K562 (cell line): ENCODE measurements around the gene DUS1L. TPM values are rescaled to one million over a fixed set of nuclear protein-coding genes. Genes with fewer than 3 reads are reported as not detected.

Experiments
- ATAC-seq: fragments of 200-7000 bp; cut with Tn5 transposase; 3 replicates; pipeline ENCODE4 v1.9.1; 2020; ENCODE audit warnings: moderate library complexity
- BruUV-seq: library from RNA; stranded (reverse); fragments of 400-500 nt; replicated peaks from 2 replicates; lab custom pipeline; 2021; lab: Mats Ljungman, UMichigan
- CTCF ChIA-PET: fragments of 300-600 bp; formaldehyde crosslinking; extraction: SDS; loops from one replicate; lab custom pipeline; 2021; ENCODE audit warnings: low intra/inter-chr PET ratio; lab: Yijun Ruan, JAX
- POLR2A ChIA-PET: fragments of 300-600, 350-650 bp; sonication (Branson Sonifier 250); formaldehyde crosslinking; extraction: SDS; loops from one replicate; lab custom pipeline; 2021; ENCODE audit warnings: antibody characterized with exemption, inconsistent platforms; lab: Yijun Ruan, JAX
- DNase-seq, 4 experiments: peaks; one replicate each; pipeline versions ENCODE4 v3.0.0 to v3.0.0-alpha.2; 2011 to 2018; ENCODE audit warnings: low spot score in 3 of 4, mixed read lengths in 3 of 4; ENCODE audit errors: extremely low read depth in 1 of 4
- FAIRE-seq: peaks from 2 replicates; lab custom pipeline; 2011; peaks lifted over from hg19 to GRCh38; lab: Jason Lieb, UNC
- H2AFZ ChIP-seq: 2 replicates; pipeline ENCODE4 v1.6.0; 2011; ENCODE audit warnings: low read depth, low read length, control low read depth, inconsistent platforms
- H3K27ac ChIP-seq: fragments of 200-600 bp; 3 replicates; pipeline ENCODE4 v1.8.0; 2011; ENCODE audit warnings: low read depth, mild to moderate bottlenecking, control low read depth, inconsistent platforms, low read length, moderate library complexity, mixed read lengths; ENCODE audit errors: extremely low read depth
- H3K27me3 ChIP-seq, 2 experiments: fragments of 300-600 bp in 1 of 2; 2 replicates in 1 of 2; 3 replicates in 1 of 2; pipeline versions ENCODE4 v1.6.0 to v1.8.0; 2011; ENCODE audit warnings: inconsistent platforms in 2 of 2, low read length in 2 of 2, mild to moderate bottlenecking in 1 of 2, mixed read lengths in 1 of 2, moderate library complexity in 1 of 2; ENCODE audit not compliant: control insufficient read depth in 2 of 2, insufficient read depth in 2 of 2
- H3K36me3 ChIP-seq: fragments of 300-600 bp; 3 replicates; pipeline ENCODE4 v1.8.0; 2011; ENCODE audit warnings: mild to moderate bottlenecking, low read length, inconsistent platforms; ENCODE audit not compliant: control insufficient read depth, insufficient read depth
- H3K4me1 ChIP-seq, 2 experiments: fragments of 200-600 bp in 1 of 2; replicated peaks in 1 of 2; 2 replicates in 1 of 2; 3 replicates in 1 of 2; pipeline versions ENCODE4 v1.5.1 to v1.8.0; 2011; ENCODE audit warnings: inconsistent platforms in 2 of 2, low read length in 2 of 2, mild to moderate bottlenecking in 1 of 2, mixed read lengths in 1 of 2, moderate library complexity in 1 of 2; ENCODE audit not compliant: control insufficient read depth in 2 of 2, insufficient read depth in 2 of 2
- H3K4me2 ChIP-seq: 2 replicates; pipeline ENCODE4 v1.6.1; 2011; ENCODE audit warnings: low read length, control low read depth, inconsistent platforms, mixed read lengths; ENCODE audit not compliant: insufficient read depth
- H3K4me3 ChIP-seq: fragments of 200-600 bp; sonication (generic), shearing (Covaris generic); 2 replicates; pipeline ENCODE4 v1.5.1; 2016; ENCODE audit warnings: control low read depth, inconsistent platforms
- H3K79me2 ChIP-seq: fragments of 200-600 bp; 3 replicates; pipeline ENCODE4 v1.8.0; 2011; ENCODE audit warnings: low read length, inconsistent platforms; ENCODE audit not compliant: control insufficient read depth, insufficient read depth
- H3K9ac ChIP-seq, 2 experiments: 2 replicates each; pipeline versions ENCODE4 v1.6.0 to v1.6.1; 2011; ENCODE audit warnings: low read depth in 2 of 2, low read length in 2 of 2, control low read depth in 1 of 2, inconsistent platforms in 1 of 2, mild to moderate bottlenecking in 1 of 2, mixed read lengths in 1 of 2; ENCODE audit not compliant: insufficient read depth in 1 of 2
- H3K9me1 ChIP-seq: one replicate; pipeline ENCODE4 v1.6.0; 2011; ENCODE audit warnings: inconsistent platforms, mild to moderate bottlenecking, low read length, moderate library complexity; ENCODE audit not compliant: control insufficient read depth, insufficient read depth
- H3K9me3 ChIP-seq: replicated peaks from 2 replicates; pipeline ENCODE4 v1.5.1; 2011; ENCODE audit warnings: low read depth, low read length, inconsistent platforms; ENCODE audit not compliant: control insufficient read depth, insufficient read depth
- H4K20me1 ChIP-seq: replicated peaks from 2 replicates; pipeline ENCODE4 v1.6.1; 2011; ENCODE audit warnings: low read length, inconsistent platforms, mixed read lengths; ENCODE audit not compliant: control insufficient read depth, insufficient read depth
- COPS2 ChIP-seq: fragments of 450-650 bp; conservative IDR thresholded peaks from 2 replicates; pipeline ENCODE4 v1.6.1; 2016; ENCODE audit warnings: mild to moderate bottlenecking, moderate library complexity
- FOSL1 ChIP-seq: fragments of 200-800 bp; sonication (Bioruptor generic); conservative IDR thresholded peaks from 2 replicates; pipeline ENCODE4 v1.6.1; 2016; ENCODE audit warnings: missing genetic modification characterization, missing compliant biosample characterization
- GABPA ChIP-seq: fragments of 200-800 bp; sonication (Bioruptor generic); conservative IDR thresholded peaks from 2 replicates; pipeline ENCODE4 v1.6.1; 2016; ENCODE audit warnings: low read depth, missing genetic modification characterization, missing compliant biosample characterization
- NFYB ChIP-seq: IDR thresholded peaks from 2 replicates; pipeline ENCODE4 v1.6.1; 2011; ENCODE audit warnings: mild to moderate bottlenecking, moderate library complexity; ENCODE audit not compliant: insufficient read length; ENCODE audit errors: extremely low read depth
- SMAD2 ChIP-seq: fragments of 150-350 bp; IDR thresholded peaks from 2 replicates; pipeline ENCODE4 v1.6.1; 2014; ENCODE audit warnings: low read depth, mild to moderate bottlenecking, low read length
- SMARCC2 ChIP-seq: fragments of 450-650 bp; IDR thresholded peaks from 2 replicates; pipeline ENCODE4 v1.6.1; 2017; ENCODE audit warnings: antibody characterized with exemption, moderate library complexity, mild to moderate bottlenecking, low read depth
- ZNF354B ChIP-seq: fragments of 250-450 bp; sonication (Bioruptor Pico); IDR thresholded peaks from 2 replicates; pipeline ENCODE4 v1.4.0; 2020
- ZNF785 ChIP-seq: fragments of 250-450 bp; sonication (Bioruptor Pico); IDR thresholded peaks from 2 replicates; pipeline ENCODE4 v1.4.0; 2020; ENCODE audit warnings: mild to moderate bottlenecking
- WGBS: fragments of 100-300 bp; shearing (Covaris generic); methylation state at CpG from one replicate; pipeline ENCODE4 v1.1.6; 2016; ENCODE audit warnings: low coverage, mixed read lengths; ENCODE audit not compliant: insufficient coverage; ENCODE audit errors: missing lambda C conversion rate; 5-methylcytosine and 5-hydroxymethylcytosine counted together
- in situ Hi-C: fragments of 300-500 bp; cut with MboI; formaldehyde crosslinking; loops from 4 replicates; pipeline ENCODE4 v1.15.0; 2018; ENCODE audit warnings: inconsistent platforms, mixed read lengths
- intact Hi-C: fragments of 100-400 bp; cut with micrococcal nuclease; formaldehyde crosslinking; loops from 2 replicates; pipeline ENCODE4 v1.14.2; 2022
- polyA plus RNA-seq, 8 experiments: library from polyadenylated mRNA; depleted of rRNA in 4 of 8; stranded (reverse) in 5 of 8; unstranded in 3 of 8; fragments of >200 nt; fragmentation: Nextera tagmentation in 2 of 8; fragmentation: Illumina TruSeq in 1 of 8; extraction: Ambion mirVana in 2 of 8; extraction: Trizol in 1 of 8; gene quantifications; 2 replicates each; pipeline versions ENCODE4 v1.2.1 to v1.2.3, GENCODE V29; 2011 to 2014; ENCODE audit warnings: inconsistent platforms in 1 of 8, missing spikeins in 1 of 8
- total RNA-seq, 7 experiments: library from RNA; depleted of rRNA in 6 of 7; stranded (reverse); fragments of >200 nt in 6 of 7; fragmentation: Illumina TruSeq in 2 of 7; extraction: Trizol in 2 of 7; gene quantifications; 2 replicates each; pipeline versions ENCODE4 v1.2.1 to v1.2.3, GENCODE V29; 2011 to 2021; ENCODE audit warnings: low replicate concordance in 1 of 7
- TF ChIP-seq, protein P1 (sequence below): sonication (generic); formaldehyde crosslinking; IDR thresholded peaks from 2 replicates; pipeline ENCODE4 v1.8.1; 2023; ENCODE audit warnings: mild to moderate bottlenecking, missing genetic modification reagents
- TF ChIP-seq, protein P2 (sequence below): fragments of 250-450 bp; sonication (Bioruptor Pico); IDR thresholded peaks from 2 replicates; pipeline ENCODE4 v1.5.0; 2020; ENCODE audit warnings: mild to moderate bottlenecking, borderline replicate concordance
- TF ChIP-seq, protein P3 (sequence below): fragments of 250-450 bp; sonication (Bioruptor Pico); IDR thresholded peaks from 2 replicates; pipeline ENCODE4 v1.5.0; 2021

The DUS1L gene
- total and polyA plus RNA-seq, 9 of the 15 experiments (the other 6 are each of a cell fraction or from before 2014, with no cell fraction given), result 7.8 to 210 (median 83.9) TPM

DNA sequence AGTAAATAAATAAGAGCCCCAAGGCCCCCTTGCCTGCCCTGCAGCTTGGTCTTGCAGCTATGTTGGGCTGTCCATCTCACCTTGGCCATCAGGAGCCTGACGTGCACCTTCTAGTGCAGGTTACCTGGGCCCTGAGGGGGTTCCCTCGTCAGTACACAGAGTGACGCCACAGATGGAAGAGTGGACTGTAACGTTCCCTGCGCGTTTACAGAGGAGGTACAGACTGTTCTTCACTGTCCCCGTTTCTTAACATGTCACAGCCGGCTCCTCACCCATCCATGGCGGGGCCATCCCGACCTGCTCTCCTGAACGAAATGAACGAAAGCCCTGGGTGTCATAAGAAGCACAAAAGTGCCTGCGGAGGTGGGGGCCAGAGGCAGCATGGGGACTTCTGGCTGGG lies 48.3 kb upstream of the DUS1L start:
- H3K4me3 ChIP-seq, result no peak overlapping the region
- H3K36me3 ChIP-seq, result peaks cover 19% of the 10 kb centered on the region; the same call in 2 of the 3 replicates
- in situ Hi-C loops (no loop called here), intact Hi-C loops (no loop called here)
- TF ChIP-seq, protein P1, sequence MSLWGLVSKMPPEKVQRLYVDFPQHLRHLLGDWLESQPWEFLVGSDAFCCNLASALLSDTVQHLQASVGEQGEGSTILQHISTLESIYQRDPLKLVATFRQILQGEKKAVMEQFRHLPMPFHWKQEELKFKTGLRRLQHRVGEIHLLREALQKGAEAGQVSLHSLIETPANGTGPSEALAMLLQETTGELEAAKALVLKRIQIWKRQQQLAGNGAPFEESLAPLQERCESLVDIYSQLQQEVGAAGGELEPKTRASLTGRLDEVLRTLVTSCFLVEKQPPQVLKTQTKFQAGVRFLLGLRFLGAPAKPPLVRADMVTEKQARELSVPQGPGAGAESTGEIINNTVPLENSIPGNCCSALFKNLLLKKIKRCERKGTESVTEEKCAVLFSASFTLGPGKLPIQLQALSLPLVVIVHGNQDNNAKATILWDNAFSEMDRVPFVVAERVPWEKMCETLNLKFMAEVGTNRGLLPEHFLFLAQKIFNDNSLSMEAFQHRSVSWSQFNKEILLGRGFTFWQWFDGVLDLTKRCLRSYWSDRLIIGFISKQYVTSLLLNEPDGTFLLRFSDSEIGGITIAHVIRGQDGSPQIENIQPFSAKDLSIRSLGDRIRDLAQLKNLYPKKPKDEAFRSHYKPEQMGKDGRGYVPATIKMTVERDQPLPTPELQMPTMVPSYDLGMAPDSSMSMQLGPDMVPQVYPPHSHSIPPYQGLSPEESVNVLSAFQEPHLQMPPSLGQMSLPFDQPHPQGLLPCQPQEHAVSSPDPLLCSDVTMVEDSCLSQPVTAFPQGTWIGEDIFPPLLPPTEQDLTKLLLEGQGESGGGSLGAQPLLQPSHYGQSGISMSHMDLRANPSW (CRISPR knock-in tag), result no peak
- TF ChIP-seq, protein P2, sequence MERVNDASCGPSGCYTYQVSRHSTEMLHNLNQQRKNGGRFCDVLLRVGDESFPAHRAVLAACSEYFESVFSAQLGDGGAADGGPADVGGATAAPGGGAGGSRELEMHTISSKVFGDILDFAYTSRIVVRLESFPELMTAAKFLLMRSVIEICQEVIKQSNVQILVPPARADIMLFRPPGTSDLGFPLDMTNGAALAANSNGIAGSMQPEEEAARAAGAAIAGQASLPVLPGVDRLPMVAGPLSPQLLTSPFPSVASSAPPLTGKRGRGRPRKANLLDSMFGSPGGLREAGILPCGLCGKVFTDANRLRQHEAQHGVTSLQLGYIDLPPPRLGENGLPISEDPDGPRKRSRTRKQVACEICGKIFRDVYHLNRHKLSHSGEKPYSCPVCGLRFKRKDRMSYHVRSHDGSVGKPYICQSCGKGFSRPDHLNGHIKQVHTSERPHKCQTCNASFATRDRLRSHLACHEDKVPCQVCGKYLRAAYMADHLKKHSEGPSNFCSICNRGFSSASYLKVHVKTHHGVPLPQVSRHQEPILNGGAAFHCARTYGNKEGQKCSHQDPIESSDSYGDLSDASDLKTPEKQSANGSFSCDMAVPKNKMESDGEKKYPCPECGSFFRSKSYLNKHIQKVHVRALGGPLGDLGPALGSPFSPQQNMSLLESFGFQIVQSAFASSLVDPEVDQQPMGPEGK (CRISPR knock-in tag), result no peak
- TF ChIP-seq COPS2, result no peak
- TF ChIP-seq GABPA (tag), result no peak
- no peak for TF ChIP-seq ZNF785 (CRISPR knock-in tag)
- TF ChIP-seq ZNF354B (CRISPR knock-in tag), result no peak
- TF ChIP-seq SMARCC2, result no peak
- TF ChIP-seq FOSL1 (tag), result no peak
- no peak for TF ChIP-seq NFYB
- TF ChIP-seq, protein P3, sequence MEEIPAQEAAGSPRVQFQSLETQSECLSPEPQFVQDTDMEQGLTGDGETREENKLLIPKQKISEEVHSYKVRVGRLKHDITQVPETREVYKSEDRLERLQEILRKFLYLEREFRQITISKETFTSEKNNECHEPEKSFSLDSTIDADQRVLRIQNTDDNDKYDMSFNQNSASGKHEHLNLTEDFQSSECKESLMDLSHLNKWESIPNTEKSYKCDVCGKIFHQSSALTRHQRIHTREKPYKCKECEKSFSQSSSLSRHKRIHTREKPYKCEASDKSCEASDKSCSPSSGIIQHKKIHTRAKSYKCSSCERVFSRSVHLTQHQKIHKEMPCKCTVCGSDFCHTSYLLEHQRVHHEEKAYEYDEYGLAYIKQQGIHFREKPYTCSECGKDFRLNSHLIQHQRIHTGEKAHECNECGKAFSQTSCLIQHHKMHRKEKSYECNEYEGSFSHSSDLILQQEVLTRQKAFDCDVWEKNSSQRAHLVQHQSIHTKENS, result no peak
- TF ChIP-seq SMAD2, result no peak
- WGBS, result 88% methylated on average over 13 of the region's 13 CpGs
- H3K27ac ChIP-seq, result no peak overlapping the region
- H3K9me1 ChIP-seq, result peaks cover 7% of the 10 kb centered on the region
- no peak overlapping the region for H2AFZ ChIP-seq
- no peak overlapping the region for H3K4me2 ChIP-seq
- H3K79me2 ChIP-seq, result peaks cover 2% of the 10 kb centered on the region; the same call in 1 of the 3 replicates
- BruUV-seq, result no TSS peak
- peak overlapping the region in 1 of 2 experiments; percentile 65; a peak in 1 of 4 replicates for H3K9ac ChIP-seq
- H3K4me1 ChIP-seq, result peaks cover 27 to 44% of the 10 kb centered on the region in 2 experiments
- H3K9me3 ChIP-seq, result no peaks in the 10 kb centered on the region
- FAIRE-seq, result no peak
- CTCF ChIA-PET, result no interaction called here
- no peak for DNase-seq
- no peaks in the 10 kb centered on the region for H3K27me3 ChIP-seq
- ATAC-seq, result no peak
- H4K20me1 ChIP-seq, result no peaks in the 10 kb centered on the region
- POLR2A ChIA-PET, result interaction anchor here (0.6 to 0.8 kb wide), 4 partner anchors 11 to 74 kb away, joined by 3 to 5 read pairs (median 4); no protein-coding TSS in a partner anchor
